ENCODE results near the gene SEL1L3.

Gene SEL1L3

DNA sequence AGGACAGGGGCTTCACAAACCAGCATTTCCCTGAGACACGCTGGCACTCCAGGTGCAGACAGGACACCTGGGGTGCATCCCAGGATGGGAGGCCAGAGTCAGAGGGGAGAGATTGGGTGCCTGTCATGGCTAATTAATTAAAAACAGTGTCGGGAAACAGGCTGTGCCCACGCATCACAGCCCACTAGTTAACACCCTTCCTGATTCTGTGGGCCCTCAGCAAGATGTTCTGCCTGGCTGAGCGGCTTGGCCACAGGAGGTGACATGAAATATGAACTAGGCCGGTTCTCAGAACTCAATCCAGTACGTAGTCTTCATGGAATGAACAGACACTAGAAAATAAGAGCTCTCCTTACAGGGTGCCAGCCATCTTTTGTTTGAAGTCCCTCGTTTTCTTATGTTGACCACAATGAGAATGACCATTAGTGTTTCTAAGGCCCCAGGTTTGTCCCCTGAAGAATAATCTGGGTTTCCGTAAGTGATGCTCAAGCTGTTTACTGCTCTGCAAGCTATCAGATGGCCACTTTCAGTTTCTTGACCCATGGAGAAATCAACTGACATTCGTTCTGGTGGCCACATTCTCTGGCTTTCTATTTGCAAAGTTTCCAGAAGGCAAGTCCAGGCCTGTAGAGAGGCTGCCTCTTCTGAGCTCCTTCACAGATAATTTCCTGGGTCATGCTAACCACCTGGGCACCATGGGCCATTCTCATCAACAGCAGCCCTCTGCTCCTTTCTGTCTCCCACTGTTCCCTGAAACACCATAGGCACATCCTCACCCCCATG is 134.9 kb downstream of the SEL1L3 start:
- Histone ChIP-seq H3K27me3 (ENCODE audit: control insufficient read depth, insufficient read depth, low read length, poor library complexity, severe bottlenecking) (no peaks in the 10 kb centered on the region), H3K4me3 (ENCODE audit: insufficient read depth, low read depth, low read length) (no peak overlapping the region), H3K27ac (ENCODE audit: insufficient read depth, low read depth, low read length, poor library complexity, severe bottlenecking) (no peak overlapping the region), H3K4me1 (ENCODE audit: control insufficient read depth, insufficient read depth, low read length) (no peaks in the 10 kb centered on the region), H3K9me3 (ENCODE audit: control insufficient read depth, low read length) (no peaks in the 10 kb centered on the region), H3K36me3 (ENCODE audit: control insufficient read depth, insufficient read depth, low read length) (no peaks in the 10 kb centered on the region)
- WGBS, 2 experiments, result 93% methylated on average over 9 of the region's 9 CpGs

DNA sequence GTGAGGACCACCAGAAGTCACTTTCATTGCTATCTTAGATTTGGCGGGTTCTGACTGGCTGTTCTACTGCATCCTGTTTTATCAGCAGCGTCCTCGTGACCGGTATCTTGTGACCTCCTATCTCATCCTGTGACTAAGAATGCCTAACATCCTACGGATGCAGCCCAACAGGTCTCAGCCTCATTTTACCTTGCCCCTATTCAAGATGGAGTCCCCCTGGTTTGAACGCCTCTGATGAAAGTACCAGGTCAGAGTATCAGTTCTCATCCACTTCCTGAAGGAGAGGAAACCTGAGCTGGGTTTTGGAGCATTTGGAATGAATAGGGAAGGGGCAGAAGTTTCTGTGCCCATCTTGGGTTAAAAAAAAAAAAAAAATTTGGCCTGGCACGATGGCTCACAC is 136.9 kb downstream of the SEL1L3 start:
- Histone ChIP-seq H3K4me3 (ENCODE audit: insufficient read depth, low read depth, low read length) (no peak overlapping the region), H3K36me3 (ENCODE audit: control insufficient read depth, insufficient read depth, low read length) (no peaks in the 10 kb centered on the region), H3K27ac (ENCODE audit: insufficient read depth, low read depth, low read length, poor library complexity, severe bottlenecking) (no peak overlapping the region), H3K4me1 (ENCODE audit: control insufficient read depth, insufficient read depth, low read length) (no peaks in the 10 kb centered on the region), H3K9me3 (ENCODE audit: control insufficient read depth, low read length) (no peaks in the 10 kb centered on the region), H3K27me3 (ENCODE audit: control insufficient read depth, insufficient read depth, low read length, poor library complexity, severe bottlenecking) (no peaks in the 10 kb centered on the region)
- 80% methylated on average over 7 of the region's 7 CpGs for WGBS, 2 experiments

GRCh38 chr4:25723409-25723808 is 139.4 kb downstream of the SEL1L3 start:
- 93 to 96% methylated on average over 1 of the region's 1 CpG for WGBS, 2 experiments
- no peaks in the 10 kb centered on the region for H3K4me1 ChIP-seq (ENCODE audit: control insufficient read depth, insufficient read depth, low read length)
- no peak overlapping the region for H3K4me3 ChIP-seq (ENCODE audit: insufficient read depth, low read depth, low read length)
- H3K36me3 ChIP-seq (ENCODE audit: control insufficient read depth, insufficient read depth, low read length), result no peaks in the 10 kb centered on the region
- H3K27ac ChIP-seq (ENCODE audit: insufficient read depth, low read depth, low read length, poor library complexity, severe bottlenecking), result no peak overlapping the region
- no peaks in the 10 kb centered on the region for H3K27me3 ChIP-seq (ENCODE audit: control insufficient read depth, insufficient read depth, low read length, poor library complexity, severe bottlenecking)
- H3K9me3 ChIP-seq (ENCODE audit: control insufficient read depth, low read length), result no peaks in the 10 kb centered on the region

DNA sequence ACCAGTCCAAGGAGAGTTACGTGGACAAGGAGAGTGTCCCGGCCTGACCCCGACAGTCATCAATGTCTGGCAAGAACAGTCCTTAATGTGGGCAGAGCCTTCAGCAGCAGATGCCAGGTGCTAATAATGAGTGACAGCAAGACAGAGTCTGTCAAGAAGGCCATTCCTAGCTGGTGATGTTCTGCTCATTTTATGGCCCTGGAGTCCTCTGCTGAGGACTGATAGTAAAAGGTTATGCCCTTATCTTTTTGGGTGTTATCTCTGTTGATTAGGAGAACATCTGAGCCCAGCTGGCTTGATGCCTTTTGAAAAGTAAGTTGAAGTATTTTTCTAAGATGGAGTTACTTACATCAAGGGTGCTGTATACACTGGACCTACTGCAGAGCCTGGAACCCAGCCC is 139.8 kb downstream of the SEL1L3 start:
- Histone ChIP-seq H3K36me3 (ENCODE audit: control insufficient read depth, insufficient read depth, low read length) (no peaks in the 10 kb centered on the region), H3K4me3 (ENCODE audit: insufficient read depth, low read depth, low read length) (no peak overlapping the region), H3K4me1 (ENCODE audit: control insufficient read depth, insufficient read depth, low read length) (no peaks in the 10 kb centered on the region), H3K9me3 (ENCODE audit: control insufficient read depth, low read length) (no peaks in the 10 kb centered on the region), H3K27me3 (ENCODE audit: control insufficient read depth, insufficient read depth, low read length, poor library complexity, severe bottlenecking) (no peaks in the 10 kb centered on the region), H3K27ac (ENCODE audit: insufficient read depth, low read depth, low read length, poor library complexity, severe bottlenecking) (no peak overlapping the region)
- WGBS, 2 experiments, result 97 to 98% methylated on average over 3 of the region's 3 CpGs

GRCh38 chr4:25713812-25714211 is 149.0 kb downstream of the SEL1L3 start:
- no peak overlapping the region for H3K4me3 ChIP-seq (ENCODE audit: insufficient read depth, low read depth, low read length)
- WGBS, 2 experiments, result 98 to 100% methylated on average over 2 to 4 of the region's 4 CpGs
- H3K27me3 ChIP-seq (ENCODE audit: control insufficient read depth, insufficient read depth, low read length, poor library complexity, severe bottlenecking), result no peaks in the 10 kb centered on the region
- H3K36me3 ChIP-seq (ENCODE audit: control insufficient read depth, insufficient read depth, low read length), result no peaks in the 10 kb centered on the region
- H3K4me1 ChIP-seq (ENCODE audit: control insufficient read depth, insufficient read depth, low read length), result no peaks in the 10 kb centered on the region
- H3K9me3 ChIP-seq (ENCODE audit: control insufficient read depth, low read length), result no peaks in the 10 kb centered on the region
- no peak overlapping the region for H3K27ac ChIP-seq (ENCODE audit: insufficient read depth, low read depth, low read length, poor library complexity, severe bottlenecking)

- WGBS, 2 experiments, result 84 to 100% methylated on average over 2 of the region's 2 CpGs
Observed at GRCh38 chr4:25712611-25713010, 150.2 kb downstream of the SEL1L3 start.

GRCh38 chr4:25710637-25711036 is 152.2 kb downstream of the SEL1L3 start:
- no peak overlapping the region for H3K27ac ChIP-seq (ENCODE audit: insufficient read depth, low read depth, low read length, poor library complexity, severe bottlenecking)
- H3K4me1 ChIP-seq (ENCODE audit: control insufficient read depth, insufficient read depth, low read length), result no peaks in the 10 kb centered on the region
- H3K27me3 ChIP-seq (ENCODE audit: control insufficient read depth, insufficient read depth, low read length, poor library complexity, severe bottlenecking), result no peaks in the 10 kb centered on the region
- no peaks in the 10 kb centered on the region for H3K9me3 ChIP-seq (ENCODE audit: control insufficient read depth, low read length)
- no peaks in the 10 kb centered on the region for H3K36me3 ChIP-seq (ENCODE audit: control insufficient read depth, insufficient read depth, low read length)
- no peak overlapping the region for H3K4me3 ChIP-seq (ENCODE audit: insufficient read depth, low read depth, low read length)
- 43 to 60% methylated on average over 3 of the region's 3 CpGs for WGBS, 2 experiments

More at GRCh38 chr4:25712611-25713010, 150.2 kb downstream of the SEL1L3 start:
- Histone ChIP-seq H3K4me3 (ENCODE audit: insufficient read depth, low read depth, low read length) (no peak overlapping the region), H3K4me1 (ENCODE audit: control insufficient read depth, insufficient read depth, low read length) (no peaks in the 10 kb centered on the region), H3K27ac (ENCODE audit: insufficient read depth, low read depth, low read length, poor library complexity, severe bottlenecking) (no peak overlapping the region), H3K9me3 (ENCODE audit: control insufficient read depth, low read length) (no peaks in the 10 kb centered on the region), H3K36me3 (ENCODE audit: control insufficient read depth, insufficient read depth, low read length) (no peaks in the 10 kb centered on the region), H3K27me3 (ENCODE audit: control insufficient read depth, insufficient read depth, low read length, poor library complexity, severe bottlenecking) (no peaks in the 10 kb centered on the region)

- H3K9me3 ChIP-seq (ENCODE audit: control insufficient read depth, low read length), result no peaks in the 10 kb centered on the region
- 76 to 77% methylated on average over 2 of the region's 2 CpGs for WGBS, 2 experiments
- H3K27ac ChIP-seq (ENCODE audit: insufficient read depth, low read depth, low read length, poor library complexity, severe bottlenecking), result no peak overlapping the region
- no peaks in the 10 kb centered on the region for H3K4me1 ChIP-seq (ENCODE audit: control insufficient read depth, insufficient read depth, low read length)
- no peaks in the 10 kb centered on the region for H3K27me3 ChIP-seq (ENCODE audit: control insufficient read depth, insufficient read depth, low read length, poor library complexity, severe bottlenecking)
- no peaks in the 10 kb centered on the region for H3K36me3 ChIP-seq (ENCODE audit: control insufficient read depth, insufficient read depth, low read length)
- no peak overlapping the region for H3K4me3 ChIP-seq (ENCODE audit: insufficient read depth, low read depth, low read length)
Observed at GRCh38 chr4:25704516-25704915, 158.3 kb downstream of the SEL1L3 start.

GRCh38 chr4:25703731-25704388 is 158.9 kb downstream of the SEL1L3 start:
- H3K4me1 ChIP-seq (ENCODE audit: control insufficient read depth, insufficient read depth, low read length), result no peaks in the 10 kb centered on the region
- H3K27ac ChIP-seq (ENCODE audit: insufficient read depth, low read depth, low read length, poor library complexity, severe bottlenecking), result no peak overlapping the region
- H3K27me3 ChIP-seq (ENCODE audit: control insufficient read depth, insufficient read depth, low read length, poor library complexity, severe bottlenecking), result no peaks in the 10 kb centered on the region
- H3K36me3 ChIP-seq (ENCODE audit: control insufficient read depth, insufficient read depth, low read length), result no peaks in the 10 kb centered on the region
- 74 to 82% methylated on average over 3 of the region's 3 CpGs for WGBS, 2 experiments
- no peaks in the 10 kb centered on the region for H3K9me3 ChIP-seq (ENCODE audit: control insufficient read depth, low read length)
- no peak overlapping the region for H3K4me3 ChIP-seq (ENCODE audit: insufficient read depth, low read depth, low read length)

DNA sequence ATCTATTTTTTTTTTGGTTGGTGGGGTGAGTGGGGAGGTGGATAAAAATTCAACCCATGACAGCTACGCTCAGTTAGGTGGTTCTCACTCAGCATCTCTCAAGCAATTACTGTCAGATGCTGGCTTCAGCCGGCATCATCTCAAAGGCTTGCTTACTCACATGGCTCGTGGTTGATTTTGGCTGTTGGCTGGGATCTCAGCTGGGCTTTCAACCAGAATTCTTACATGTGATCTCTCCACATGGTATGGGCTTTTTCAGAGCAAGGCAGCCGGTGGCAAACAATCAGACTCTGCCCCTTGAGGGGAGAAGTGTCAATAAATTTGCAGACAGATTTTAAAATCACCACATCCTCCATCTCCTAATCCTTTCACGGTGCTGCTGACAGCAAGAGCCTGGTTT is 159.9 kb downstream of the SEL1L3 start:
- Histone ChIP-seq H3K4me1 (ENCODE audit: control insufficient read depth, insufficient read depth, low read length) (no peaks in the 10 kb centered on the region), H3K27me3 (ENCODE audit: control insufficient read depth, insufficient read depth, low read length, poor library complexity, severe bottlenecking) (no peaks in the 10 kb centered on the region), H3K4me3 (ENCODE audit: insufficient read depth, low read depth, low read length) (no peak overlapping the region), H3K27ac (ENCODE audit: insufficient read depth, low read depth, low read length, poor library complexity, severe bottlenecking) (no peak overlapping the region), H3K36me3 (ENCODE audit: control insufficient read depth, insufficient read depth, low read length) (no peaks in the 10 kb centered on the region), H3K9me3 (ENCODE audit: control insufficient read depth, low read length) (no peaks in the 10 kb centered on the region)
- 77 to 79% methylated on average over 5 of the region's 5 CpGs for WGBS, 2 experiments
